ENCODE measurements around the gene METRNL.
"Not testable (repeated sequence)": the region's sequence is repeated elsewhere in the genome, so short reads cannot be mapped to it uniquely, and the experiment has no call there.

METRNL gene

DNA sequence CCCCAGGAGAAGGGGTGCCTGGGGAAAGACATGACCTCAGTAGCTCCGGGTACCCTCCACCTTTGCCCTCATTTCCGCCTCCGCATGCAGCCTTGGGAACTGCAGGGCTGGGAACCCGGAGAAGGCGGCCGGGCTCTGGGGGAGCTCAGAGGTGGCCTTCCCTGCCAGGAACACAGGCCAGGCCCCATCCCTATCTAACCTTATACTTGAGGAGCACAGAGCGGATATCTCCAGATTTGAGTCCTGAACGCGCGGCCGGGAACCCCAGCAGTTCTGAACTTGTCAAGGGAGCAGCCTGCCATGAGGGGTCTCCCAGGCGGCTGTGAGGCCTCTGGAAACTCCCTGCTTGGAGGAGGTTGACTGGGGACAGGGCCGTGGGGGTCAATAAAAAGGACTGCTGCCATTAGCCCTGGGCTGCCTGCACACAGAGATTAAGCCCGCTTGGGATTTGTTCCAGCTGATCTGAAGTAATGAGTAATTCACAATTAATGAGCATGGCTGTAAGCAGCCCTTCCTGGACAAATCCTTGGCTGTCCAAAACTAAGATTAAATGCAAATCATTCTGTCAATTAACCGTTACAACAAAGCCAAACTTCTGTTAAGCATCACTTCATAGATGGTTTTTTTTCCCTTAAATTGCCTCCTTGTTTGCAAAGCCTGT, 26.3 kb upstream of the METRNL start:
- no peak for DNase-seq

DNA sequence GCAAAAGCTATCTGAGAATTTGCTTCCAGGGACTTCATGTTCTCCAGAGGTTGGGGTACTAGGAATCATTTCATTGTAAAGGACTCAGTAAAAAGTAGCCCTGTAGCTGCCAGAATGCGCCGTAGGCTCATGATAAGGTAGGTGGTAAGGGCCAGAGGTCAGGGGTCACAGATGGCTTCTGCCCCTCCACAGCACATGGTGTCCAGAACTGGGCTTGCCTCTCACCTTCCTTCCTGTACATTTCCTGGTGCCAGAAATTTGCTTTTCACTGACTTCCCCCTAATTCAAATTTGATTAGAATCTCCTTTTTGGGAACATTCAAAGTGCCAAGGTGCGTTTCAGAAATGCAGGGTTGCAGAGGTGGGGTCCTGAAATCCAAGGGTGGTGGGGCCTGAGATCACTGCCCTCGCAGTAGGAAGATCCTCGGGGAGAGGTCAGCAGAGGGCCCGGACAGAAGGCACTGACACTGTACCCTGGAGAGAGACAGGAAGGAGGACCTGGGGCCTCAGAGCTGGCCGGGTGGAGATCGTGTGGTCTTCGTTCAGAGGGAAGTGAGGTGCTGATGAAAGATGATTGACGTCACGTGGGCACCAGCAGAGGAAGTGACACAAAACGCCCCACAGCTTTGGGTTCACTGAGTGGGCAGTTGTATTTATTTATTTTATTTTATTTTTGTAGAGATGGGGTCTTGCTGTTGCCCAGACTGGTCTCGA, 25.5 kb upstream of the METRNL start:
- peak; percentile 32 for DNase-seq

GRCh38 chr17:83054518-83055125, 24.8 kb upstream of the METRNL start:
- DNase-seq: no peak

DNA sequence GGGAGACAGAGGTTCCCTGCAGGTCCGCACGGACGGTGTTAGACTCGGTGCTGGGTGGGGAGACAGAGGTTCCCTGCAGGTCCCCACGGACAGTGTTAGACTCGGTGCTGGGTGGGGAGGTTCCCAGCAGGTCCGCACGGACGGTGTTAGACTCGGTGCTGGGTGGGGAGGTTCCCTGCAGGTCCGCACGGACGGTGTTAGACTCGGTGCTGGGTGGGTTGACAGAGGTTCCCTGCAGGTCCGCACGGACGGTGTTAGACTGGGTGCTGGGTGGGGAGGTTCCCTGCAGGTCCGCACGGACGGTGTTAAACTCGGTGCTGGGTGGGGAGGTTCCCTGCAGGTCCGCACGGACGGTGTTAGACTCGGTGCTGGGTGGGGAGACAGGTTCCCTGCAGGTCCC, 24.2 kb upstream of the METRNL start:
- DNase-seq: not testable (repeated sequence)

GRCh38 chr17:83055911-83056582, 23.4 kb upstream of the METRNL start:
- no peak for DNase-seq

DNA sequence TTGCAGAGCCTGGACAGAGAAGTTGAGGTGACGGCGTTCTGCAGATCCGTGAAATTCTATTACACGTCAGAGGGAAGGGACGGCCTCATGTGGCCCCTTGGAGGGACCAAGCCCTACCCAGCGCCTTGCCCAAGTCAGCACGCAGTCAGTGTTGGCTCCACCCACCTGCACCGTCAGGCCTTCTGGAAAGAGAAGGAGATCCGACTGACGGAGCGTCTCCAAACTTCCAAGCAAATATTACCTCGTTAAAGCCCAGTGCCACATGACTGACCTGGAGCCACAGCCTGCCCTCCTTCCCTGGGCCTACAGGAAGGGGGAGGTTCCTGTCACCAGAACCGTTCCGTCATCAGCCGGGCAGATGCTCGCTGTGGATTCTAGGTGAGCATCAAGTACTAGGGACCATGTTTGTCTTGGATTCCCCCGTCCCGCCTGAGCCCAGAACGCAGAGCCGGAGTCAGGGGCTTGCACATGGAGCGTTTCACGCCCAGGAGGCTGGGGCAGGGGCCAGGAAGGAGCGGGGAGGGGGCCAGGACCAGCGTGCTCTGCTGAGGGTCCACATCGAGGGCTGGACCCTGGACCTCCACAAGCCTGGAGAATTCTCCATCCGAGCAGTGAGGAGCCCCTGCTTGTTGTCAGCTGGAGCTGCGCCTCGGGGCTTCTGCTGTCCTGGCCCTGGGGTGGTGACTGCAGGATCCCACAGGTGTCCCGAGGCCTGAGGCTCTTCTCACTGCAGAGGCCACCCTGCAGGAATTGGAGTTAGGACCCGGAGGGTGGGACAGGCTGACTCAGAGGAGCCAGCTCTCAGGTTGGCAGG, 22.6 kb upstream of the METRNL start:
- DNase-seq: no peak

- DNase-seq: no peak
Measured at GRCh38 chr17:83057397-83057761, 22.0 kb upstream of the METRNL start.

- no peak for DNase-seq
Measured at GRCh38 chr17:83057793-83058265, 21.6 kb upstream of the METRNL start.

DNA sequence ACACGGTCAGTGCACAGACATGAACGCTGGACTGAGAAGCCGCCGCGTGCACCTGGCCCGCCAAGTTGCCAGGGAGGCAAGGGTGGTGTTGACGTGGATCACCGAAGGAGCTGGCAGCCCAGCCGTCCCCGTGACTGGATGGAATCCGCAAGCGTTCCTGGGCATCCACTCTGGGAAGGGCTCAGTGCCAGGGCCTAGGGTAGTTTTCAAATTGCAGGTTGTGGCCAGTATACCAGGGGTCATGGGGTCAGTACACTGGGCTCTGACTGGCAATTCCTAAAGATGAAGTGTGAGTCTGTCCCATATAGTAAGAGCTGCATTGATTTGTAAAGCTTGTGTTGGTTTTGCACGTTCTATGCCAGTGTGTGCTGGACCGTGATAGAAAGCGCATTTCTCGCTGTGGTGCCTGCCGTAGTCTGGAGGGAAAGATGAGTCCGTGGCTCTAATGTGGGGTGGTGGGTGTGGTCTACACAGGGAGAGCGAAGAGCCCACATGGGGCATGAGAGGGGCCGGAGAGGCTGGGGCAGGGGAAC, 21.1 kb upstream of the METRNL start:
- no peak for DNase-seq

DNA sequence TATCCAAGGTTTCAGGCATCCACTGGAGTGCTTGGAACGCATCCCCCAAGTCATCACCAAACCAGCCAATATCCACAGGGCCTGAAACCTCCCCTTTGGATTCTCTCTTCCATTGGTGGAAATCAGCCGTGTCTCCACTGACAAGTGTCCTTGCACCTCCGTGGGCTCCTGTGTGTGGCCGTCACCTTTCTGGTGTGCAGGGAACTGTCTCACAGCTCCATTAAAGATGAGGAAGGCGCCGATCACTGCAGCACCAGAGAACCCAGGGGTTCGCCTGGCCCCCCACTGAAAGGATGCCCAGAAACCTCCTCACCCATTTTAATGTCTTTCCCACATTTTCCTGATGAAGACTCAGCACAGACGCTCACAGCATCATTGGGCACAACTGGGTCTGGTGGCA, 17.8 kb upstream of the METRNL start:
- DNase-seq: no peak

DNA sequence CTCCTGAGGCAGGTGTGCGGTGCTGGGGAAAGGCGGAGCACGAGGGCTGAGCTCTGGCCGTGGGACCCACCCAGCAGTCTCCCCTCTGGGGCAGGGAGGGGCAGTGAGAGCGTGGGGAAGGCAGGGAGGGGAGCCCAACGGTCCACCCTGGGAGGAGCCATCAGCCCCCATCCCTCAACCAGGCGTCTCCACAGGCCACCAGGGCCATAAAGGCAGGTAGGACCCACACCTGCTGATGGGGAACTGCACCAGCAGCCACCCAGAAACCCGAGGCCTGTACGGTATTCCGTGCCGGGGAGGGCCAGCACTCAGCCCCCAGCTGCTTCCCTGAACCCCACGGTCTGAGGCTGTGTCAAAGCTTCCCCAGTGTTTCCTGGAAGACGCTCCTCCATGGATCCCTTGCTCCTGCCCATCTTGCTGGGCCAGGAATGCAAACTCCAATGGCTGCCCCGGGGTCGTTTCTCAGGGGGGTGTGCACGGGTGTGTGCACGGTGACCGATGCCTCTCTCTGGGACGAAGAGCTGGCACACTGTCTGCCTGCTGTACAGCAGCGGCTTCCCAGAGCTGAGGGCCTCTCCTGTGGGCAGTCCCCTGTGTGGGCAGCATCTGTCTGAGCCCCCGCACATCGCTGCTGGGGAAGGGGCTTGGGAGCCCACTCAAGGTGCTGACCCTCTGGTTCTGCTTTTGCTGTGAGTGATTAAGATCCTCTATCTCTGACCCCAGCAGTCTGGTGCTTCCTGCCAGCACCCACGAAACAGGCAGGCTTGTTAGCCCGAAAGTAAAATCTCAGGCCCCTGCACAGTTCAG, 17.2 kb upstream of the METRNL start:
- DNase-seq: no peak

DNA sequence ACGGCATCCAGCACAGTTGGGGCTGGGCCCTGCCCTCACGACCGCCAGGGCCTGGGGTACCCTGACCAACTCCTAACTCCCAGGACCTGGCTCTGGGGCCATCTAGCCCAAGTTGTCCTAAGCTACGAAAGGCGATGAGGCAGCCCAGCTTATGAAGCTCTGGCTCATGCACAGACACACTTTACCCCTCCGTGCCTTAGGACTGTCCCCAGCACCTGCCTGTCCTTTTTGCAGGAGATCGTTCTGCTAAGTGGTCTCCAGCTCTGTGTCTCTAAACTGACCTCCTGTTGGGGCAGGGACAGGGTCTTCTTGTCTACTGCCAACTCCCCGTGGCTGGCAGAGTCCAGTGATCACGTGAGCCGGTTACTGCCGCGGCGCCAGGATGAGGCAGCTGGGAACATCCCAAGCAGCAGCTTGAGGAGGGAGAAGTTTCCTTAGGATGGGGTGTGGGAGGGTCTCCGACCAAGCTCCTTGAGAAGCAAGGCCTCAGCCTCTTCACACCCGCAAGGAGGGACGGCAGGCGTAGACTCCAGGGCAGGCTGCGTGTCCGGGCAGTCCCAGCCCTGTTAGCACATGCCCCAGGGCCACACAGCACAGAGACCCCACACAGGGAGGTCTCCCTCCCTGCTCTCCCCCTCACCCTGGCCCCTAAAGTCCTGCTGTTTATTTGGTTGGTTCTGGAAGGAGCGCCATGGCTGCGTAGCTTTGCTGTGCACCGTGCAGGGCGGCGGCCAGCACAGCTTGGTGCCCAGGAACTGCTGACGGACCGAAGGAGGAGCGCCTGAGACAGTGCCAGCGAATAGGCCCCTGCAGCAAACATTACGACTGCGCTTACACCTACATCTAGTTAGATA, 16.4 kb upstream of the METRNL start:
- DNase-seq: no peak

DNA sequence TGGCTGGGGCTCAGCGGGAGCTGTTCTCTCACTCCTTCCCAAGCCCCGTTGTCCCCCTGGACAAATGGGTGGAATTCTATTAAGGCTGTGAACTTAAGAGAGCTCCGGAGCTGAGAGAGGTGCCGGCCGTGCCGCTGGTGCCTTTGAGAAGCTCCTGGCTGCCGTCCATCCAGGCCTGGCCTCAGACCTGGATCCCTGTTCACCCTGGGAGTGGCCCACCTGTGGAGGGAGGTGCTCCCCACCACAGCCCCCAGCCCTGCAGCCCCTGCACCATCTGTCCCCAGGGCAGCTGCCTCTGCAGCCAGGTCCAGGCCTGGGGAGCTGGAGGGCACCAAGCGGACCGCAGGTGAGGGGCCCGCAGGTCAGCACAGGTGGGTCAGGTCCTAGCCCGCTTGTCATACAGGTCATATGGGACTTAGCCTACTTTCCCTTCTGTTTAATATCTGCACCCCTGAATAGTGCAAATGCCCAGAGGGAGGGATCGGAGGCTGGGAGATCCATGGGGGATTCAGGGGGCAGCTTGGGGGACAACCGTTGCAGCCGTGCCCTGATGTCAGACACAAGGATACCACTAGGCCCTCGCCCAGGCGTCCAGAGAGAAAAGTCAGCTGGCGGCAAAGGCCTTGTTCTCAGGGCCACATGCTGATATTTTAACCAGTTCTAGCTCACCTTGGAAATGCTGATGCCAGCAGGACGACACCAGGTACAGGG, 15.2 kb upstream of the METRNL start:
- DNase-seq: no peak

- no peak for DNase-seq
Measured at GRCh38 chr17:83064732-83065659, 14.4 kb upstream of the METRNL start.

DNA sequence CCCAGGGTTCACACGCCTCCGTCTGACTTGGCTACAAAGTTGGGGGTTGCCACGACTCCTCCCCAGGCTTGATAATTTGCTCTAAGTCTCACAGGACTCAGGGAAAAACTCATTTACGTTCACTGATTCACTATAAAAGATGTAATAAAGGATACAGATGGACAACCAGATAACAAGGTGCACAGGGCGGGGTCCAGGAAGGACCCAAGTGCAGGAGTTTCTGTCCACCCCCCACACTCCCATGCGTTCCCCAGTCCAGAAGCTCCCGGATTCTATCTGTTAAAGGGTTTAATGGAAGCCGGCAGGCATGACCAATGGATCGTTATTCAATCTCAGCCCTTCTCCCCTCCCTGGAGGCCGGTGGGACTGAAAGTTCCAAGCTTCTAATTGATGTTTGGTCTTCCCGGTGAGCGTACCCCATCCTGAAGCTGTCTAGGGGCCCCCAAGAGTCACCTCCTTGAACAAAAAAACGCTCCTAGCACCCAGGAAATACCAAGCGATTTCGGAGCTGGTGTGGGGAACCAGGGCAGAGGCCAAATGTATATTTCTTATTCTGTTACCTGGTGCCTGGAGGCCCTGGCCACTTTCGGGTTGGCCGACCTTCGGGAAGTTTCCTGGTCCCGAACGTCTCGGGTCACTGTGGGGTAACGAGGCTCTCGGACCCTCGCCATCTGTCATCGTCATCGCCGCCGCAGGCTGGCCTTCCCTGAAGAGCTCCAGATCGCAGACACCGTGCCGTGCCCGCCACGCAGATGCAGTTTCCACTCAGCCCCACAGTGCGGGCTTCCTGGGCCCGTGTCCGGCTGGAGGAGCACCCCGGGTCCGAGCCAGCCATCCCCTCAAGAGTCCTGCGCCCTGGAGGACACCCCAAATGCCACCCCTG, 13.5 kb upstream of the METRNL start:
- no peak for DNase-seq

- not testable (repeated sequence) for DNase-seq
Measured at GRCh38 chr17:83066543-83066890, 12.9 kb upstream of the METRNL start.

DNA sequence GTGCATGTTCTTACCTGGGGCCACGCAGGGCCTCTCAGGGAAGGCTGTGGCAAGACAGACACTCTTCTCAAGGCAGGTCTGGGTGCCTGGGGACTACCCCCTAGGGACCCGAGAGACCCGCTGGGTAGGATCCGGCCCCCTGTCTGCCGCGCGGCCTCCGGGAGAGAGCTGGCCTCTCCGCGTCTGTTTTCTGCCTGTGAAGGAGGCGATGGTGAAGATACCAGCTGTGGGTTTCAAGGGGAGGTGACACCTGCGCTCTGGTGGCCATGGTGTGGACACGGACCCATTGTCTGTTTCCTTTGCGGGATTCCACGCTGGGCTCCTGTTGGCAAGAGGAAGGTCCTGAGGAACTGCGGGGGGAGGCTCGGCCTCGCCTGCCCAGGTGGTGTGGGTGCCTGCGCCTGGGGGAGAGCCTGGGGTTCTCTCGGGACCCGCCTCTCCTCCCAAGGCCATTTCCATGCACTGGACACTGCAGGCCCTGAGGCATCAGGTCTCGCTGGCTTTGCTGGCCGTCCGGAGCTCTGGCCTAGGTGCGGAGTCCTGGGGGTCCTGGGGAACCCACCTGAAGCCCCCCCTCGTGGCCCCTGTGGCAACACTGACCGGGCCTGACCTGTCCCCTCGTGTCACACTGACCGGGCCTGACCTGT, 12.2 kb upstream of the METRNL start:
- DNase-seq: no peak

Data from hematopoietic multipotent progenitor cell treated with erythropoietin and hydrocortisone succinate and interleukin-3 and kit ligand, for 8 days (in vitro differentiated cells).